Testis (tissue), 3 donors: ENCODE measurements around the gene THOC3. TPM values are rescaled to one million over a fixed set of nuclear protein-coding genes. Genes with fewer than 3 reads are reported as not detected.

Experiments used
- polyA plus RNA-seq: library from polyadenylated mRNA; stranded (reverse); fragments of 350-450 nt; fragmentation: Illumina TruSeq; extraction: RNeasy Lipid Tissue Mini Kit (QIAGEN cat#74804); gene quantifications from one replicate; pipeline ENCODE4 v1.2.3, GENCODE V29; 2014; ENCODE audit warnings: low read depth, low replicate concordance; ENCODE audit not compliant: insufficient read depth
- total RNA-seq, 2 donors: library from RNA; depleted of rRNA; stranded (reverse); fragments of >200 nt; gene quantifications; one replicate each; pipeline ENCODE4 v1.2.3, GENCODE V29; 2016

THOC3 gene
- total and polyA plus RNA-seq, 3 donors from 2014 or later, result 66.8 to 90.5 (median 76.3) TPM

Other genes starting within 250 kb of the THOC3 start
- gene CPLX2, start 96.7 kb downstream of the THOC3 start, total RNA-seq, result 1 to 10 TPM; 1.7 to 2.4 TPM
- 2.2 TPM for gene CPLX2, start 96.7 kb downstream of the THOC3 start, polyA plus RNA-seq